Esophagus squamous epithelium (tissue), 4 donors: Measurements from ENCODE around the gene ZNF549.

Experiments used
- CTCF ChIP-seq, 6 experiments: fragments of 450-650 bp in 4 of 6; fragments of 200-600 bp in 2 of 6; sonication (generic) in 2 of 6; IDR thresholded peaks; one replicate each; pipeline ENCODE4 v1.5.1; 2016 to 2019; ENCODE audit warnings: antibody characterized with exemption in 6 of 6, mild to moderate bottlenecking in 4 of 6, moderate library complexity in 4 of 6
- POLR2A ChIP-seq, 4 donors: fragments of 450-650 bp; IDR thresholded peaks; one replicate each; pipeline ENCODE4 v1.6.1; 2017; ENCODE audit warnings: antibody characterized with exemption in 4 of 4, mild to moderate bottlenecking in 4 of 4, moderate library complexity in 3 of 4

- TF ChIP-seq CTCF (IDR thresholded peaks at IDR 0.05) = no peak
- TF ChIP-seq POLR2A (IDR thresholded peaks at IDR 0.05) = no peak
Measured at GRCh38 chr19:57566396-57567265, 39.5 kb downstream of the ZNF549 start.
